GM12891 (cell line): ENCODE data around the gene CALCOCO1.

ENCODE experiments used
- POLR2A ChIP-seq: IDR thresholded peaks from 2 replicates; pipeline ENCODE4 v1.6.1; 2011; ENCODE audit warnings: low read depth, low read length, control low read depth
- TAF1 ChIP-seq: IDR thresholded peaks from 2 replicates; pipeline ENCODE4 v1.6.1; 2011; ENCODE audit warnings: low read depth, low read length, control low read depth

GRCh38 chr12:53659011-53659551 is 68.2 kb downstream of the CALCOCO1 start:
- no peak for TF ChIP-seq TAF1
- TF ChIP-seq POLR2A = no peak
